Prostate gland (tissue), 2 donors: ENCODE results near the gene LAMA3.

Experiments
- POLR2AphosphoS5 ChIP-seq: sonication (generic); formaldehyde crosslinking; IDR thresholded peaks from one replicate; pipeline ENCODE4 v1.6.1; 2017; ENCODE audit warnings: antibody characterized with exemption
- TF ChIP-seq, protein P1 (sequence below), 4 experiments: fragments of 200-600 bp in 2 of 4; fragments of 450-650 bp in 2 of 4; sonication (generic) in 2 of 4; IDR thresholded peaks; 1 replicate in 3 of 4; 2 replicates in 1 of 4; pipeline ENCODE4 v1.5.1; 2016 to 2019; ENCODE audit warnings: antibody characterized with exemption in 4 of 4, mild to moderate bottlenecking in 2 of 4, moderate library complexity in 2 of 4

- no peak for TF ChIP-seq POLR2AphosphoS5
- TF ChIP-seq, protein P1, sequence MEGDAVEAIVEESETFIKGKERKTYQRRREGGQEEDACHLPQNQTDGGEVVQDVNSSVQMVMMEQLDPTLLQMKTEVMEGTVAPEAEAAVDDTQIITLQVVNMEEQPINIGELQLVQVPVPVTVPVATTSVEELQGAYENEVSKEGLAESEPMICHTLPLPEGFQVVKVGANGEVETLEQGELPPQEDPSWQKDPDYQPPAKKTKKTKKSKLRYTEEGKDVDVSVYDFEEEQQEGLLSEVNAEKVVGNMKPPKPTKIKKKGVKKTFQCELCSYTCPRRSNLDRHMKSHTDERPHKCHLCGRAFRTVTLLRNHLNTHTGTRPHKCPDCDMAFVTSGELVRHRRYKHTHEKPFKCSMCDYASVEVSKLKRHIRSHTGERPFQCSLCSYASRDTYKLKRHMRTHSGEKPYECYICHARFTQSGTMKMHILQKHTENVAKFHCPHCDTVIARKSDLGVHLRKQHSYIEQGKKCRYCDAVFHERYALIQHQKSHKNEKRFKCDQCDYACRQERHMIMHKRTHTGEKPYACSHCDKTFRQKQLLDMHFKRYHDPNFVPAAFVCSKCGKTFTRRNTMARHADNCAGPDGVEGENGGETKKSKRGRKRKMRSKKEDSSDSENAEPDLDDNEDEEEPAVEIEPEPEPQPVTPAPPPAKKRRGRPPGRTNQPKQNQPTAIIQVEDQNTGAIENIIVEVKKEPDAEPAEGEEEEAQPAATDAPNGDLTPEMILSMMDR (IDR thresholded peaks at IDR 0.05), result no peak
These were observed 63.5 kb downstream of the LAMA3 start for GRCh38 chr18:23752796-23753195.
